GM12874 (cell line): ENCODE results near the gene BMP6.

ENCODE experiments used
- TF ChIP-seq, protein P1 (sequence below): IDR thresholded peaks from 2 replicates; pipeline ENCODE4 v1.5.1; 2011; ENCODE audit warnings: low read depth, mild to moderate bottlenecking, control low read depth, low read length, moderate library complexity; ENCODE audit not compliant: insufficient read depth

The BMP6 gene

GRCh38 chr6:7813704-7814103, 87.8 kb downstream of the BMP6 start:
- TF ChIP-seq, protein P1, sequence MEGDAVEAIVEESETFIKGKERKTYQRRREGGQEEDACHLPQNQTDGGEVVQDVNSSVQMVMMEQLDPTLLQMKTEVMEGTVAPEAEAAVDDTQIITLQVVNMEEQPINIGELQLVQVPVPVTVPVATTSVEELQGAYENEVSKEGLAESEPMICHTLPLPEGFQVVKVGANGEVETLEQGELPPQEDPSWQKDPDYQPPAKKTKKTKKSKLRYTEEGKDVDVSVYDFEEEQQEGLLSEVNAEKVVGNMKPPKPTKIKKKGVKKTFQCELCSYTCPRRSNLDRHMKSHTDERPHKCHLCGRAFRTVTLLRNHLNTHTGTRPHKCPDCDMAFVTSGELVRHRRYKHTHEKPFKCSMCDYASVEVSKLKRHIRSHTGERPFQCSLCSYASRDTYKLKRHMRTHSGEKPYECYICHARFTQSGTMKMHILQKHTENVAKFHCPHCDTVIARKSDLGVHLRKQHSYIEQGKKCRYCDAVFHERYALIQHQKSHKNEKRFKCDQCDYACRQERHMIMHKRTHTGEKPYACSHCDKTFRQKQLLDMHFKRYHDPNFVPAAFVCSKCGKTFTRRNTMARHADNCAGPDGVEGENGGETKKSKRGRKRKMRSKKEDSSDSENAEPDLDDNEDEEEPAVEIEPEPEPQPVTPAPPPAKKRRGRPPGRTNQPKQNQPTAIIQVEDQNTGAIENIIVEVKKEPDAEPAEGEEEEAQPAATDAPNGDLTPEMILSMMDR, result no peak

GRCh38 chr6:7815716-7816115, 89.8 kb downstream of the BMP6 start:
- TF ChIP-seq, protein P1, result no peak

GRCh38 chr6:7818257-7819214, 92.6 kb downstream of the BMP6 start:
- TF ChIP-seq, protein P1, result no peak

DNA sequence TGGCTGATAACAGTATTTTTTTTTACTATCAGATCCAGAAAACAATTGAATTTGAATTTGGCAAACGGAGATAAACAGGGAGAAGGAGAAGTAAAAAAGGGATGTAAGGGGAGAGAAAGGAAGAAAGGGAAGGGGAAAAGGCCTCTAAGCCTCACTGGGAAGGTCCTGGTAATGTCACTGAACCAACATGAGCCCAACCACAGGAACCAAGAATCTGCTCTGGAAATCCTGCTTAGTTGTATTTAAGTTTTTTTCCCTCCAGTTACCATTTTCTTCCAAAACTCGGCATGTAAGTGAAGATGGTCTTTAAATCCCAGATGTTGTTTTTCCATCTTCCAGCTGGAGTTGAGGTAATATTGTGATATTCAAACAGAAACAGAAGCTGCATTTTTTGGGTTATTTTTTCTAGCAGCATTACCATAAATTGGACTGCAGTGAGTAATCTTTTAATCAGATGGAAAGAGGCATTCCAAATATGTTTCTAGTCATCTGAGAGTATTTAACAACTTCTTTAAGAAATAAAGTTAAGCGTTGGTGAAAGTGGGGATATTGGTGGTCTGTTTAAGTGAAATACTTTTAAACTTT, 93.6 kb downstream of the BMP6 start:
- TF ChIP-seq, protein P1, result no peak

DNA sequence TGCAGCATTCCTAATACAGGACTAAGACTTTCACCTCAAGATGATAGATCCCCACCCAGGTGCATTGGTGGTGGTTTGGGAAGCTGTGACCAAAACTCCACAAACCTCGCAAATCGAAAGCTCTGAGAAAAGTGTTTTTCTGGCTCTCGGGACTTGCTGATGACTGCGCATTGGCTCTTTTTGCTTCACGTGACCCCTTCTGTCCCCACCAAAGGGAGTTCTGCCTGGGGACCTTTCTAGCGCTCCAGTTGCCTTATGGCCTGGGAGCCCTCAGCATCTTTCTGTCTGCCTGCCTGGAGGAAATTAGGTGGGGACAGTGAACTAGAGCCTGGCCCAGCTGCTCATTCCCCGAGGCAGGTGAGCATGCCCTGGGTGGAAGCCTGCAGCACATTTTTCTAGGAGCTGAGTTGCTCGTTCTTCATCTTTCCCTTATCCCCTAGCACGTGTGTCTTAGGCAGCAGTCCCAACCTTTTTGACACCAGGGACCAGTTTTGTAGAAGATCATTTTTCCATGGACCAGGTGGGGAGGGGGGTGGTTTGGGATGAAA, 94.5 kb downstream of the BMP6 start:
- TF ChIP-seq, protein P1, result no peak

GRCh38 chr6:7821426-7821825, 95.5 kb downstream of the BMP6 start:
- TF ChIP-seq, protein P1, result no peak

DNA sequence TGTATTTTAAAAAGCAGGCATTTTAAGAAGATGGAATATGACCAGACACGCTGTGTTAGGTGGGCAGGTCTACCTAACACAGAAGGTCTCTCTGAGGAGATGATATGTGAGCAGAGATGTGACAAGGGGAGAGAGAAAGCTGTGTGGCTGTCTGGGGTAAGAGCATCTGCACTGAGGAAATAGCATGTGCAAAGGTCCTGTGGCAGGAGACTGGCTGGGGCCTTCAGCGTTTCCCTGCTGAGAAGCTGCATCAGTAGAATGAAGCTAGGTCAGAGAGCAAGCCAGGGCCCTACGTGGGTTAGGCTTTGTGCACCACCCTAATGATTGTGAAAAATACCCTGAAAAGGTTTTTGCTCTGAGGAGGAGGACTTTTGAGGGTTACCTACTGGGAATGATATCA, 97.7 kb downstream of the BMP6 start:
- TF ChIP-seq, protein P1, result no peak
